ENCODE data around the gene NEU4. TPM values are rescaled to one million over a fixed set of nuclear protein-coding genes. Genes with fewer than 3 reads are reported as not detected.

Gene NEU4
- total RNA-seq, 1 experiment from 2014 or later = 2.2 TPM

GRCh38 chr2:241810307-241811200 is 1.6 kb downstream of the NEU4 start (continued):
- no peak for TF ChIP-seq USF2 (CRISPR knock-in tag; IDR thresholded peaks at IDR 0.05)
- TF ChIP-seq CDX4 (CRISPR knock-in tag; IDR thresholded peaks at IDR 0.05; ENCODE audit: borderline replicate concordance) = no peak
- no peak for TF ChIP-seq SMAD3 (CRISPR knock-in tag; IDR thresholded peaks at IDR 0.05; ENCODE audit: borderline replicate concordance)

GRCh38 chr2:241811201-241811951 is 2.4 kb downstream of the NEU4 start:
- POLR2A ChIA-PET = interaction anchor here (0.5 kb wide), 1 partner anchor 19 kb away, joined by 3 read pairs; no protein-coding TSS in a partner anchor
- Mint-ChIP-seq H3K4me3 (no peak overlapping the region), H3K9me3 (no peaks in the 10 kb centered on the region), H3K27me3 (ENCODE audit: low read depth) (peaks cover 3% of the 10 kb centered on the region; the same call in 1 of the 2 replicates), H3K27ac (no peak overlapping the region), H3K36me3 (no peaks in the 10 kb centered on the region), H3K4me1 (peaks cover 13% of the 10 kb centered on the region)
- CTCF ChIA-PET = interaction anchor here (0.5 kb wide), 1 partner anchor 506 kb away, joined by 3 read pairs; no protein-coding TSS in a partner anchor
- ATAC-seq (no peak), DNase-seq (ENCODE audit: low spot score) (no peak)
- TF ChIP-seq ATF3 (CRISPR knock-in tag; conservative IDR thresholded peaks at IDR 0.05) (no peak), ZNF671 (CRISPR knock-in tag; IDR thresholded peaks at IDR 0.05) (no peak), EMX1 (CRISPR knock-in tag; IDR thresholded peaks at IDR 0.05) (no peak), SMAD3 (CRISPR knock-in tag; IDR thresholded peaks at IDR 0.05; ENCODE audit: borderline replicate concordance) (no peak)

GRCh38 chr2:241811952-241812729 is 3.1 kb downstream of the NEU4 start:
- Mint-ChIP-seq H3K4me3 (no peak overlapping the region), H3K4me1 (peaks cover 13% of the 10 kb centered on the region), H3K27me3 (ENCODE audit: low read depth) (peaks cover 3% of the 10 kb centered on the region; the same call in 1 of the 2 replicates), H3K27ac (no peak overlapping the region), H3K36me3 (no peaks in the 10 kb centered on the region), H3K9me3 (no peaks in the 10 kb centered on the region)
- DNase-seq (ENCODE audit: low spot score) (no peak), ATAC-seq (no peak)
- ChIA-PET POLR2A (no interaction called here), CTCF (no interaction called here)
- TF ChIP-seq PREB (CRISPR knock-in tag; IDR thresholded peaks at IDR 0.05; ENCODE audit: borderline replicate concordance) = no peak
- TF ChIP-seq ZNF121 (CRISPR knock-in tag; IDR thresholded peaks at IDR 0.05) = no peak
- no peak for TF ChIP-seq ZNF416 (CRISPR knock-in tag; IDR thresholded peaks at IDR 0.05)
- no peak for TF ChIP-seq TCF7 (CRISPR knock-in tag; IDR thresholded peaks at IDR 0.05; ENCODE audit: low read depth)

GRCh38 chr2:241812730-241813643 is 4.0 kb downstream of the NEU4 start:
- DNase-seq (ENCODE audit: low spot score) = no peak
- no peak overlapping the region for H3K4me3 Mint-ChIP-seq
- ATAC-seq = no peak
- no peaks in the 10 kb centered on the region for H3K36me3 Mint-ChIP-seq
- CTCF ChIA-PET = no interaction called here
- peaks cover 3% of the 10 kb centered on the region; the same call in 1 of the 2 replicates for H3K27me3 Mint-ChIP-seq (ENCODE audit: low read depth)
- no peaks in the 10 kb centered on the region for H3K9me3 Mint-ChIP-seq
- H3K4me1 Mint-ChIP-seq = peaks cover 12% of the 10 kb centered on the region
- POLR2A ChIA-PET = no interaction called here
- no peak overlapping the region for H3K27ac Mint-ChIP-seq
- no peak for TF ChIP-seq GTF2I (CRISPR knock-in tag; conservative IDR thresholded peaks at IDR 0.05)
- no peak for TF ChIP-seq NR3C1 (CRISPR knock-in tag; conservative IDR thresholded peaks at IDR 0.05; ENCODE audit: low read depth)
- no peak for TF ChIP-seq NR1H2 (CRISPR knock-in tag; IDR thresholded peaks at IDR 0.05)
- no peak for TF ChIP-seq ZBTB43 (CRISPR knock-in tag; IDR thresholded peaks at IDR 0.05)
- TF ChIP-seq ZNF512 (CRISPR knock-in tag; IDR thresholded peaks at IDR 0.05; ENCODE audit: borderline replicate concordance) = no peak
- no peak for TF ChIP-seq CREB1 (CRISPR knock-in tag; IDR thresholded peaks at IDR 0.05)
- TF ChIP-seq SOX15 (CRISPR knock-in tag; IDR thresholded peaks at IDR 0.05) = no peak
- TF ChIP-seq CREM (CRISPR knock-in tag; IDR thresholded peaks at IDR 0.05) = no peak
- TF ChIP-seq OVOL2 (CRISPR knock-in tag; IDR thresholded peaks at IDR 0.05; ENCODE audit: borderline replicate concordance) = no peak
